ENCODE data around the gene MACROH2A1.

Gene MACROH2A1

DNA sequence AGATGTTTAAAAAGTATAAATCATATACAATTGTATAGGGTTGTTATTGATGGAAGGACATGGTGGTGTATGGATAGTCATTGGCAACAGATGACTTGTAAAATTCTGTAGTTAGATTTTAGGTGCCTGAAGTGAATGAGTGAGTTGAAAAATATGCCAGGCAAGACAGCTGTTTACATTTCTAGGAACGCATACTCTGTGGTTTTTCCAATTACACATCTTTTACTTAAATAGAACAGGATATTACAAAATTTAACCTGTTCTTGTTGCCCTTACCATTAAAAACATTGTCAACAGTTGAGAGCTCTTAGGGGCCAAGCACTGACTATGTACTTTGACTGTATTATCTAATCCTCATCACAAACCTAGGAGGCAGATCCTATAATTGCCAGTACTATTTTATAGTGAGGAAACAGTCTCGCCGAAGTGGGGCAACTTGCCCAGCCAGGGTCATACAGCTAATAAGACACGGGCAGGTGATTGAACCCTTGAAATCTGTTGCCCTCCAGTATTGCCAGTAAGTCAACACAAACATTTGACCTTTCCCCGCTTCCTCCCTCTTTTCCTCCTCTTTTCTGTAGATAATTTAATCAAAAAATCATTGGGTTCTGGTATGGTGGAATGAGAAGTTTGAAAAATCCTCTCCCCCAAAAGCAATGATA is 88.6 kb downstream of the MACROH2A1 start:
- no peak for DNase-seq

DNA sequence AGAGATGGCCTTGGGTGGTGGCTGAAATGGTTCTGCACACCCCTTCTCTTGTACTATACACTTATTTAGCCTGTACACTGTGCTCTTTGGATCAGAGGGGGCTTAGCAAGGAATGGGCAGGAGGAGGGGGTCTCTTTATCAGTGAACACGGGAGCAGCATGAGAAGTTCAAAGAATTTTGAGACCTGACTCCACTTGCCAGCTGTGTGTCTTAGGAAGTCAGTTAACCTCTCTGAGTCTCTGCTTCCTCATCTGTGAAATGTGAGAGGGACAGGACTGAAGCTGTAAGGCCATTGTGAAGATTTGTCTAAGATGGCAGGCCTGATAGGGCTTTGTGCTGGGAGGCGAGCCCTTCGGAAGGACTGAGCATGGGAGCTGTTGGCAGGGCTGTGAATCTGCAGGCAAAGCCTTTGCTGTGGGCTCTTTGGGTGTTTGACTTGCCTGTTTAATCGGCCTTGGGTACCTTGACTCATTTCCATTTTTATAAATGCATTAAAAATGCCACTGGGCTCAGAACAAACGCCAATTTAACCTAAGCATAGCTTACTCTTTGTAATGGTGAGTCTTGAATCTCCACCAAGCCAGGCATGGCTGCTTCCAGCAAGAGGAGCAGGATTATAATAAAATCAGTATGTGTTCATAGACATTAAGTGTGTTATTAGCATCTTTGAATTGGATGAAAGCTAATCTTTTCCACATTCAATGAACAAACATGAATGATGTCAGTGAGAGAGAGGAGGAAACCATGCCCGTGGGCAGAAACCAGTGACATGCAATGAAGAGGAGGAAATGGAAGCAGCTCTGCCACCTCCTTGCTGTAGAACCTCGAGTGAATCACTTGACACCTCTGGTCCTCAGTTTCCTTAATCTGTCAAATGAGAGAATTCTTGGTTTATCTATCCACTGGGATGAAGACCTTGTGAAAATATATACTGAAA is 89.4 kb downstream of the MACROH2A1 start:
- DNase-seq = no peak

DNA sequence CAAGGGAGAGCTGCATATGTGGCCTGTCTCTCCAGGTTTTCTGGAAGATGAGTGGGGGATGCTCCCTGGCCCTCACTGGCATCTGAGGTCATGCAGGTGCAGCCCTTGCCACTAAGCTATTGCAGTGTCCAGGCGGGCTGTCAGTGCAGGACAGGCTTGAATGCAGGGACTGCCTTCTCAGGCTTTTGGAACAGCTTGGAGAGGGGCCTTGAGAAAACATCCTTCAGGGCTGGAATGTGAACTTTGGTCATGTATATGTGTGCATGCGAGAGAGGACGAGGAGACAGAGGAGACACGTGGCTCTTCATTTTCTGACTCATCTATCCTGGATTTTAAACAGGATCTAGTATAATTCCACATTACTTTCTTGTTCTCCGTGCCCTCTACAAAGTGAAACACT is 90.3 kb downstream of the MACROH2A1 start:
- DNase-seq = no peak

DNA sequence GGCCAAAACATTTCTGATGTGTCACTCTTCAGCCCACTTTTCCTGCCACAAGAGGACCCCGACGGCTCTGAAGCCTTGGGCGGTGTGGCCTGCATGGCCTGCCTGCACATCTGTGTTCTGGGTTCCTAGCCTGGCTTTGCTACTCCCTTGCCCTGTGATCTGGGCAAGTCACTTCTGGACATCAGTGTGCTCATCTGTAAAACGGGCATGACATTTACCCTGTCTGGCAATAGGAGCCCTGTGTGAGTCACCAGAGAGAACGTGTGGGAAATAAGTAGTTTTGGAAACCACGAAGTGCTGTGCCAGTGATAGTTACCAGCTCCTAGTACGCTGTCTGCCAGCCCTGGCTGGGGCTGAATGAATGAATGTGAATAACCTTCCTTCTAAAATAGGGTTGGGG is 90.8 kb downstream of the MACROH2A1 start:
- no peak for DNase-seq

DNA sequence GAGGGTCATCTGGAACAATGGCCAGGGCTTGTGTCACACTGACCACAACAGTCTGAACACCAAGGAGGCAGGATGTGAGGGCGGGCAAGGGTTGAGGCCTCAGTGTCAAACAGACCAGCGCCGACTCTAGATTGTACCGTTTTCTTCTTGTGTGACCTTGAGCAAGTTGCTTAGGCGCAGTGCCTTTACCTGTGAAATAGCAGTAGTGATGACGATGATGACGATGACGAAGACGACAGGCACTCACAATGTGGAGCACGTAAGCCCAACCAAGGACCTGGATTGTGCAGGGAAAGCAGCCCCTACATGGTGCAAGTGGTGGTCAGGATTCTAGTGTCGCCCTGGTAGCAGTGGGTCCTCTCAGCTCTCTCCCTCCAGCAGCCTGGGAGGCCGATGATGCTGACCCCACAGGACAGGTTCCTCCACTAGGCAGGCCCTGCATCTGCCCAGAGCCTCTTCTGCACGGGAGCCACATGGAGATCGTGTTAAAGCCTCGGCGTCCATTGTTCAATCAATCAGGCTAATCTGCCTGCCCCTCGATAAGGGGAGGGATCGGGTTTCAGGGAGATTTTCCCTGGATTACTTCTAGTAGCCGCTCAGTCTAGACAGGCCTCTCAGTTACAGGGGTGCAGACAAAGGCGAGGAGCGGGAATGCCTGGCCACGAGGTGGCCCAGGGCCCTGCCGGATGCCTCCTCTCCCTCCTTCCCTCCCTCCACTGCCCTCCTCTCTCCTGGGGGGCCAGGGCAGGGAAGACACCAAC is 91.7 kb downstream of the MACROH2A1 start:
- no peak for DNase-seq

DNA sequence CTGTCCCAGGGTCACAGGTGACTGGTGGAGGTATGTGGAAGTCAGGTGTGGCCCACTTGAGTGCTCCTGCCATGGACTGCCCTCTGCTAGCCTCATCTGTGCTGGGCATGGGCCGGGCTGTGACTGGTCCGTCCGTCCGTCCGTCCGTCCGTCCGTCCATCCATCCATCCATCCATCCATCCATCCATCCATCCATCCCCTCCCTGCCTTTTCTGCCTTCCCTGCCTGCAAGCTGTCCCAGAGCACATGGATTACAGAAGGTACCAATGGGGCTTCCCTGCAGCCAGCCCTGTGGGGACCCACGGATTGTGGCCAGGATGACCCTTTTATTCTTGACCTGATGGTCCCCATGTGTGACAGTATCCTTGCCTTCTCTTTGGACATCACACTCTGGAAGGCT is 92.5 kb downstream of the MACROH2A1 start:
- no peak for DNase-seq

DNA sequence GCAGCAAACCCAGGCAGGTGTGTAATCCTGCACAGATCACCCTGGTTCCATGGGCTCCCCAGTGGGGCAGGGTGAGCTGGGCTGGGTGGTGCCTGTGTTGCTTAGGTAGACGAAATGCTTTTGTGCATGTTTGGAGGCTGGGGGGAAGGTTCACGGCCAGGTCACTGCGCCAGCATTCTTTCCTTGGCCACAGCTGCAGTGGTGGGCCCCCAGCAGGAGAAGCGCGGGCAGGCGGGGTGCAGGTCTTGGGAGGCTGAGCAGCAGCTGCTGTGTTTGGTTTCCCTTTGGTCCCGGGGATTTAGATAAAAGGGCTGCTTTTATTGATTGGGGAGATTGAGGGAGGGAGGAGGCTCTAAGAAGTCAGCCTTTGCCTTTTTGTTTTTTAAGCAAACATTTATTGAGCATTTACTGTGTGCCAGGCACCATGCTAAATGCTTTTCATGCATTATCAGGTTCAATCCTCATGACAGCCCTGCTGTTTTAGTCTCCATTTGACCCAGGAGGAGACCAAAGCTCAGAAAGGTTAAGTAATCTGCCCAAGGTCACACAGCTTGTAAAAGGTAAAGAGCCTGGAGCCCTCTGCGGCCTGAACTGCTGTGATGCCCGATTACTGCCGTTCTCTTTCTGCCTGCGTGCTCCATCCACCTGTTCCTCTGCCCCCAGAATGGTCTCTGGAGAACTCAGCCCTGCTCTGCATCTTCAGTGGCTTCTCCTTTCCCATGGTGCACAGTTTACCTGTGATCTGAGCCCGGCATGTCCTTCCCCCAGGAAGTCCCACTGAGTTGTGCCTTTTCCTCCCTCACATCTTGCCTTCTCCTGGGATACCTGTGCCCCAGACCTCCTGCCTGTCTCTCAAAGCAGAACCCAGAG is 94.4 kb downstream of the MACROH2A1 start:
- DNase-seq = no peak

DNA sequence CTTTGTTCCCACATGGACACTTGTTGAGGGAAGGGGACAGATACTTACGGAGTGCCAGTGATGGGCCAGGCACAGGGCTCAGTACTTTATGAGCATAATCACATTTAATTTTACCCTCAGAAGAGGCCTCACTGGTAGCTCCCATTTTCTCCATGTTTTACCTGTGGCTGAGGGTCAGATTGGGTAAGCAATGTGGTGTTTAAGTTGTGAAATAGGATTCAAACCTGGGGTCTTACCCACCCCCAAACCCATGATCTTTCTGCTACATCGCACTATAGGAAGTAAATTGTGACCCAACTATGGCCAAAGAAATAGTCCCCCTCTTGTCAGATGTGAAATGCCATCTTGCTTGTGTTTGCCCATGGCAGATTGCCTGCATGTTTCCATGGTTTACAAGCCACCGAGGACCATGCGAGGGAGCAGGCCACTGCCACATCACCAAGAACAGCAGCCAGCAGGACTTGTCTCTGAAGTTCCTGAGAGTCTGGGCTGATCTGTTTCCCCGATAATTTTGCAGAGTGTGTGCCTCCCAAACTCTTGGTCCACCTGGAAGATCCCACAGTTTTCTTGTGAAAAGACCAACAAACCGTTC is 95.4 kb downstream of the MACROH2A1 start:
- no peak for DNase-seq

DNA sequence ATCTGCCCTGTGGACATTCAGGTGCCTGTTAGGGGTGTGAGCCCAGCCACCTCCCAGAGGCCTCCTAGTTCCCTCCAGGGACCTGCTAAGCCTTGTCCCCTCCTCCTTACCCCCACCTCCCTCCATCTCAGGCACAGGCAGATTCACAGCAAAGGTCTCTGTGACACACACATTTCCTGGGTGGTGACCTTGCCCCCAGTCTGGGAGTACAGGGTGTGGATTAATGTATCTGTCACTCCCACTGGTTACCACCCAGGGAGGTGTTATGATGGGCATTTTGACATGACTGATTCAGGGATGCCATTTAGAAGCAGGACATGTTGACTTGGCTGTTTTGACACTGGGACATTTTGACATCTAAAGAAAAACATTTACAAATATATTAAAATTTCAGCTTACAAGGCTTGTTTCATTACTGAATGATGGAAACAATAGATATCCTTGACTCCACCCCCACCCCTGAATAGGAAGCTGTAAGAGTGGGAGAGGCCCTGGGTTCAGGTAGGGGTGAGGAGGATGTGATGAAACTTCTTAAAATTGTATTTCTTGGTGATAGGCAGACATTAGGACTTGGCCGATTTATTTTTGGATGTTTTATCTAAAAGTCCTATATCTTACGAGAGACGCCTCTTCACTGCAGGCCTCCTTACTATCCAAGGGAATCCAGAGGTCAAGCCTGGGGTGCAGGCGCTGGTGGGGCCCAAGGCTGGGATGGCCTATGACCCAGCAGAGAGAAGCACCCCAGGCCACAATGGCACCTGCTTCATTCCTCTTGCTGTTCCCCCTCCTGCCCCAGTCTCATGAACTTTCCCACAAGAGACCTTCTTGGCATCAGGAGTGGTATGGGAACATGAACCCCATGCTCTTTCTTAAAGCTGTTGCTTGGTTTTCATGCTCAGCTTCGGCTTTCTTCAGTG is 101.9 kb downstream of the MACROH2A1 start:
- no peak for DNase-seq

DNA sequence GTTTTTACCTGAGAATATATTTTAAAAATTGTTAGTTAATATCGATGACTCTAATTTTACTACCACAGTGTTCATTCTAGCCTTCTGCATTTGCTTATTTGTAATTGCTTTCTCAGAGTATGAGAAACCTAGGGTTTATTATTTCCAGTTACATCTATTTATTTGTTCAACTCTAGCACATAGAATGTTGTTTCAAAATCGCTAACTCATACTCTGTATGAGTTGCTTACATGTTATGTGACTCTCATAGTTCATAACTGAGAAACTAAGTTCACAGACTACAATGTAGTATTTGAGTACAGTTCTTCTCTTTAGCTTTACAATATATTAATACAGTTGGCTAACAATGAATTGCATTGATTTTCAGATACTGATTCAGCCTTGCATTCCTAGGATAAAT is 103.2 kb downstream of the MACROH2A1 start:
- no peak for DNase-seq

DNA sequence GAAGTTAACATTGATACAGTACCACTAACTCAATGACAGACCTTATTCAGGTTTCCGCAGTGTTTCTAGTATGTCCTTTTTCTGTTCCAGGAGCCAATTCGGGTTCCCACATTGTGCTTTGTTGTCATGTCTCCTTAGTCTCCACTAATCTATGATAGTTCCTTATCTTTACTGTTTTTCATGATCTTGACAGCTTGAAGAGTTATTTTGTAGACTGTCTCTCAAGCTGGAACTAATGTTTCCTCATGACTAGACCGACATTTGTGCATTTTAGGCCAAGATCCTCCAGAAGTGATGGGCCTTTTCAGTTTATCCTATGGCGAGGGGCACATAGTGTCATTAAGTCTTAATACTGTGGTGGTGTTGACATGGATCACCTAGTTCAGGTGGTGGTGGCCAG is 104.2 kb downstream of the MACROH2A1 start:
- DNase-seq = no peak

DNA sequence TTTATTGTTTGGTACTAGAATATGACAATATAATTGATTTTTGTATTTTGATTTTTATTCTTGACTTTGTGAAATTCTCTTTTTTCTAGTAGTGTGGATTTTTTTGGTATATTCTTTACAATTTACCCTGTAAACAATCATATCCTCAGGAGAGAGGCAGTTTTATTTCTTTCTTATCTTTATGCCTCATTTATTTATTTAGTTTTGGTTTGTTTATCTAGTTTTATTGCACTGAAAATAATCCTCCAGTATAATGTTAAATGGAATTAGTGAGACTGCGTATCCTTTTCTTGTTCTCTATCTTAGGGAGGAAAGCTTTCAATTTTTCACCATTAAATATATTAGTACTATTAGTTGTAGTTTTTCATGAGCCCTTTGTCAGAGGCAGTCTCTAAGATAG is 109.4 kb downstream of the MACROH2A1 start:
- no peak for DNase-seq

DNA sequence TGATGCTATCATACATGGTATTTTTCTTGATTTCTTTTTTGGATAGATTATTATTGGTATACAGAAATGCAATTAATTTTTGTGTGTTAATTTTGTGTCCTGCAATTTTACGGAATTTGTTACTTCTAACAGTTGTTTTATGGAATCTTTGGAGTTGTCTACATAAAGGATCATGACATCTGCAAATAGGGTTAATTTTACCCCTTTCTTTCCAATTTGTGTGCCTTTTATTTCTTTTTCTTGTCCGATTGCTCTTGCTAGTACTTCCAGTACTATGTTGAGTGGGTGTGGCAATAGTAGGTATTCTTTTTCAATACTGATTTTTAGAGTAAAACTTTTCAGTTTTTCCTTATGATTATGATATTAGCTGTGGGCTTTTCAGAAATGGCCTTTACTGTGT is 111.5 kb downstream of the MACROH2A1 start:
- DNase-seq = no peak
